Activated CD4-positive, alpha-beta T cell treated with anti-CD3 and anti-CD28 coated beads, Interleukin-2, Interleukin-6, amounts not matched to agents 100 ng/mL and 50 ng/mL, durations not matched to agents 16 hours and 8 hours (primary cell): ENCODE measurements around the gene HADH.
"Not testable (repeated sequence)": the region's sequence is repeated elsewhere in the genome, so short reads cannot be mapped to it uniquely, and the experiment has no call there.

Experiments used
- DNase-seq: peaks from one replicate; pipeline ENCODE4 v3.0.0-alpha.2; 2020

Gene HADH

GRCh38 chr4:108031427-108032083 is 41.9 kb downstream of the HADH start:
- peak; percentile 44 for DNase-seq

DNA sequence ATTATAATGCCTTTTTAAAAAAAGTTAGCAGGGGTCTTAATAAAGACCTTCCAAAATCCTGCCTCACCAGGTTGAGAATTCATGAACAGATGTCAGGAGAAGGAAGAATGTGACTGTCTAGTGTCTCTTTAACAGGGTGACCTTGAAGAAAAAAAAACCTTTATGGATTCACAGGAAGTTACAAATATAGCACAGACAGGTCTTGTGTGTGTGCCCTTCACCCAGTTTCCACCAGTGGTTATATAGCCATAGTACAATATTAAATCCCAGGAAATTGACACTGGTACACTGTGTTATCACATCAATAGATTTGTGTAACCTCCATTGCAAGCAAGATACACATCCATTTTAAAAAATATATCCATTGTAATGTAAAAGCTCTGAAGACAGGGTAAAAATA is 43.7 kb downstream of the HADH start:
- no peak for DNase-seq

DNA sequence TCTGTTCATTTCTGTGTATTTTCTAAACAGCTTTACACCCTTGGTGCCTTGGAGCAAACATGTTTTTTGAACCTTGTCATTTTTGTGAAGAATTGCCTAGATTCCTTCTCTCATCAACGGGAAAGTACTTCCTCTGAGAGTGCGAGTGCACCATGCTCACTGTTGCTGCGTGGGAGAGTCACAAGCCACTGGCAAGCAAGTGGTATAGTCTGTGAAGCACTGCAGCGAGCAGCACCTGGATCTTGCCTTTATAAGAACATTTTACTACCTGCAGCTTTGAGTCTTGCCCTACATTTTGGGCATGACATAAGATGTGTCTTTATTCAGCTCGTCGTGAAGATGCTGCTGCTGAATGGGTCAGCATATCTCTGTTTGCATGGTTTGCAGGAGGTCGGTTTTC is 44.9 kb downstream of the HADH start:
- DNase-seq = no peak

DNA sequence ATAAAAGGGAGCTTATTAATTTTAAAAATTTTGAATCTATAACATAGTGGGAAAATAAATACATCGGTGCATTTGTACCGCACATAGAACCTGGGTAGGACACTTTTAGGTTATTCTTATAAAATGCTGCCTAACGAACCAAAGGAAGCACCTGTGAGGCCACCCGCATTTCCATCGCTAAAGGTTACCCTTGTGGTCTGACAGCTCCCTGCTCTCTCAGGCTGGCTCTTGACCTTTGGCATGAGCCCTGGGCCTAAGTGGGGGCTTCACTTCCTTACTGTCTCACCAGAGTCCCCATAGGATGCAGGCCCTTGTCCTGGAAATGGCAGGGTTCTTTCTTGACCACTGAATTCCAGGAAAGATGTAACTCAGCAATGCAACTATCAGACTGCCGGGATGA is 46.0 kb downstream of the HADH start:
- no peak for DNase-seq

GRCh38 chr4:108036213-108036612 is 46.5 kb downstream of the HADH start:
- peak; percentile 60 for DNase-seq

DNA sequence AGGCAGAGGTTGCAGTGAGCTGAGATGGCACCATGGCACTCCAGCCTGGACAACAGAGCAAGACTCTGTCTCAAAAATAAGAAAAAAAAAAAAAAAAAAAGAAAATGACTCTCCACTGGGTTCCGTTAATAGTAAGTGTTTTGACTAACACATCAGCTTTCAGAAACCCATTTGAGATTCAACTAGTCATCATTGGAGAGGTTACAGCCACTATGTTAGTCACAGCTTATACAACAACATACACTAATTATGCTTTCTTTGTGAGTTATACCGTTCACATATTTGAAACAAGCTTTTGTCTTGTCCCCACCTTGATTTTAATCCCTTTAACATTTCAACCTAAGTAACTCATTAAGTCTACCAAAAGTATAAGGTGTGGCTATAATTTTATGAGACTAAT is 48.2 kb downstream of the HADH start:
- peak; percentile 20 for DNase-seq

DNA sequence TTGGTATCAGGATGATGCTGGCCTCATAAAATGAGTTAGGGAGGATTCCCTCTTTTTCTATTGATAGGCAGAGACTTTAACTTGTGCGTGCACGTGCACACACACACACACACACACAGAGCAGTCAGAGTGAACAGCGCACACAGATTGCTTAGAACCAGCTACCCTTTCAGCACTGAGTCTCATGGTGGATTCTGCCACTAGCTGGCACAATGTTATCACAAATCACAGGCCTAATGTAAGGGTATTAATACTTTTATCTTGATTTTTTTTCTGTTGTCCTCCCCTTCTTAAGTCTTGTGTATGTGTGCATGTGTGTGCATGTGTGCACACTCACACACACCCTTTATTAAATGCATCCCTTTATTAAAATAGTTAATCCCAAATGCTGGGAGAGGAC is 53.2 kb downstream of the HADH start:
- no peak for DNase-seq

DNA sequence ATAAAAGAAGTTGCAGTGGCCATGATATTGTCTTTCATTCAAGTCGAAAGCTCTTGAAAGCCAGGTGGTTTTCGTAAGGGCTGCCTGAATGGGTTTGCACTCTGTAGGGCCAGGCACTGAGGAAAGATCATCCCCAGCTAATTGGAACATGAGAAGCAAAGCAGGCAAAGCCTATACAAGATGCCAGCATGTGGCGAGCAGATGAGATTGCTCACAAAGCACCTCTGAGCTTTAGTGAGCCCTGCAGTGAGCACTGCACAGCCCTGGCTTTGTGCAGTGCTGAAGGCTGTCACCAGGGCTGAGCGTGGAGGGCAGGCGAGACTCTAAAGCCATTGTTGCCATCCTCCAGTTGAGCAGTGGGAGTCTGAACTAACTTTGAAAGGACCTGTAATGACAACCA is 53.8 kb downstream of the HADH start:
- DNase-seq = no peak

GRCh38 chr4:108044951-108045686 is 55.4 kb downstream of the HADH start:
- no peak for DNase-seq

DNA sequence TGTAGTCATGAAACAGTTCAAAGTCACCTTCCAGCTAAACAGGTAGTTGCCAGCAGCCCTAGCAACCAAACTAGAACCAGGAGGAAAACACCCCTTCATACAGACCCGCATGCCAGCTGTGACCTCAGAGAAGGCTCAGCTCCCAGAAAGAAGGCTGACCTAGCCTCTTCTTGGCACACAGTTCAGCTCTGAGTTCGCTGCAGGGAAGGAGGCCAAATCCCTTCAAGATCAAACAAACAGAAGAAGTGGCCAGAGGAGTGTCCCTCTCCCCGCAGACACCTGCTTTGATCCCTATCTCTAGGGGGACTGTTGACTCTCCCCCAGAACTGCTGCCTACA is 56.0 kb downstream of the HADH start:
- no peak for DNase-seq

- no peak for DNase-seq
Observed at GRCh38 chr4:108047199-108047598, 57.5 kb downstream of the HADH start.

GRCh38 chr4:108048157-108048556 is 58.5 kb downstream of the HADH start:
- no peak for DNase-seq

GRCh38 chr4:108048997-108049396 is 59.3 kb downstream of the HADH start:
- no peak for DNase-seq

DNA sequence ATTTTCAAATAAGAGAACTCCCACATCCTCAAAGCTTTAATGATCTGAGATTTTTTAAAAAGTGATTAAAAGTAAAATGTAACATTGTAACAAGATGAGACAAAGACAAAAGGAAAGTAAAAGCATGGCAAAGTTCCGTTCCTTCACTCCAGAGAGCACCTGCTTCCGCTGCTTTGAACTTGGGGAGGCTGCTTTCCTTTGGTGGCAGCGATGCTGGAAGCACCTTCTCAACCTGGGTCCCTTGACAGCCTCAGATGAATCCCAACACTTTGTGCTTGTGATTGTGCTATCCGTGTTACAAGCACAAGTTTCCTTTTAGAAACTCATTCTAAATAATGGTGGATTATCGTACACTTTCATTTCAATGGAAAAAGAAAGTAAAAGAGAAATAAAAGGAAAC is 59.7 kb downstream of the HADH start:
- DNase-seq = peak; percentile 46

GRCh38 chr4:108050166-108051111 is 60.8 kb downstream of the HADH start:
- DNase-seq = not testable (repeated sequence)

GRCh38 chr4:108051343-108051742 is 61.7 kb downstream of the HADH start:
- no peak for DNase-seq

DNA sequence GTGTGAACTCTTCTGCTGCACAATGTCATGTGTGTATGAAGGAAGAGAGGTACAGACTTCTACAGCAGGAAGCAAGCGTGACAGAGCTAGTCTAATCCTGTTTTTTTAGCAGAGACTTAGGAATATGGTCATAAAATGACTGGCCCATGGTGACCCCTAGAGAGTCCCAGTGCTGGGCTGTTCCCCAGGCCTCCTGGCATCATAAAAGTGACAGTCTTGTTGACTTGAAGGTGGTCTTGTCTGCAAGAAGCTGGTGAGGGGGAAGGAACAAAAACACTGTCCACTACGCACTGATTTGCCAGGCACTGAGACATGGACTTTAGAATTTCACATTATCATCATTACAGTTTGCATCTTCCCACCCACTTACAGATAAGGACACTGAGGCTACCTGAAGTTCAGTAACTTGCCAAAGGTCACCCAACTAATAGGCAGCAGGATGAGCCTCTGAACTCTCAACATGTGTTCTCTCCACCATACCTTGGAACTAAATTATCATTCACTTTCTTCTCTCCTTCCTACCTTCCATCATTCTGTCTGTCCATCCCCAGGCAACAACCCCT is 63.0 kb downstream of the HADH start:
- no peak for DNase-seq

DNA sequence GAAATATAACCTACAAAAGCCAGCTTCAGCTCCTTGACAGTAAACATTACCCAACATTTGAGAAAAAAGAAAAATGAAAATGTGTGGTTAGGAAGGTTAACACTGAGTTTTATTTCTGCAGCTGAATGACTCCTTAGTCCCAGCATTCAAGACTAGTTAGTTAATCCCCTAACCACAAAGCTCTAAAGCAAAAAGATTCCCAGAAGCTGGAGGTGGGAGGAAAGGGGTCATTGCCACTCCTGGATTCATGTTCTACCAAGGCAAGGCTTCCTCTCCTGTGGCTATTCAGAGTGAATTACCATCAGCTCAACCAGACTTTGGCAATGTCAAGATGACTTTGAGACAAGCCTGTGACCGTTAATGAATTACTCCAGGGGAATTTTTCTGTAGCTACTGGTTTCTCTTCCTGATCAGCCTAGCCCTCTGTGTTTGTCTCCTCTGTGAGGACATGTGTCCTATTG is 63.6 kb downstream of the HADH start:
- DNase-seq = no peak

DNA sequence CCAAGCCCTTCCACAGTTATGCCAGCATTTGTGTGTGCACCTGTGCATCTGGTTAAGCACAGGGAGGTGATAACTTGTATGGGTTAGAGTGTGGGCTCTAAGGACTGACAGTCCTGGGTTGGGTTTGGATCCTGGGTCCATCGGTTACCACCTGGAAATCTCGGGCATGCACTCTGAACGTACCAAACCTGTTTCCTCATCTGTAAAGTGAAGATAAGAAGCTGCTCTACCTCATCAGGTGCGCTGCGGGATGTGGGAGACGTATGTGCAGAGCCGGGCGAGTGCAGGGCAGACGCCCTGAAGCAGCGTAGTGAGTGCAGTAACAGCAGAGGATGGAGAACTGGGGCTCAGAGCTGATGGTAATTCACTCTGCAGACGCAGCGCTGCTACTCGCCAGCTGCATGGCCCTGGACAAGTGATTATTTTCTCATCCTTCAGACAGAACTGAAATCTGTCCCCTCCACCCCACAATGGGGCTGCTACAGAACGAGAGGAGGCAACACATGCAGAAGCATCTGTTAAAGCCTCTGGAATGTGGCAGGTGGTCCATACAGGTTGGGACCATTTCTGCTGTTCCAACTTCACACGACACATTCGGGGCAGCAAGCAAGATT is 64.4 kb downstream of the HADH start:
- DNase-seq = no peak

- no peak for DNase-seq
Observed at GRCh38 chr4:108055787-108056186, 66.1 kb downstream of the HADH start.

GRCh38 chr4:108056418-108056817 is 66.7 kb downstream of the HADH start:
- no peak for DNase-seq

DNA sequence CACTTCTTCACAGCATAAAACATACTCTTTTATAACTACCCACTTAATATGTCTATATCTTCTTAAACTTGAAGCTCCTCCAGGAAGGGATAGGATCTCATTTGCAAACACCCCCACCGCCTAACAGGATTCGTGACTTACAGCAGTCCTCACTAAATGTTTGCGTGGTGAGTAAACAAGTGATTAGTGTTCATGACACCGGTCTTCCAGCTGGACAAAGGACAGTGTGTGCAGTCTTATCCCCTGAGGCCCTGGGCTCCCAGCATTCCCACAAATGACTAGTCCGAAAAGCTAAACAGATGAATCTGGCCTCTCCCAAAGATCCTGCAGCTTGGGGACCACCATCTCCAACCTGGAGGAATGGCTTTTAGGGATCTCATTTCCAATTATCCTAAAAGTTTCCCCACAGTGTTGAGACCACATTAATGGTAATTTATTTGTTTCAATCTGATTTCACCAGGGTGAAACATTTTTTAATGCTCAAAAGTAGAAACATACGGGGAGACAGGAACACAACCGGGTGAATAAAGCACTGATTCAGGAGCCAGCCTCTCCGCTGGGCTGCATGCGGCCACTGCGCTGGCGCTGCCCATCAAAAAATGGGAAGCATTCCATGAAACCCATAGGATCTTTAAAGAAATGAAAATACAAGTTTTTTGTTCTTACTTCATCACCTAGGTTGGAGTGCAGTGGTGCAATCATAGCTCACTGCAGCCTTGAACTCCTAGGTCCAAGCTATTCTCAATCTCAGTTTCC is 69.2 kb downstream of the HADH start:
- no peak for DNase-seq
